Measurements from ENCODE around the gene PSME4.

The PSME4 gene

DNA sequence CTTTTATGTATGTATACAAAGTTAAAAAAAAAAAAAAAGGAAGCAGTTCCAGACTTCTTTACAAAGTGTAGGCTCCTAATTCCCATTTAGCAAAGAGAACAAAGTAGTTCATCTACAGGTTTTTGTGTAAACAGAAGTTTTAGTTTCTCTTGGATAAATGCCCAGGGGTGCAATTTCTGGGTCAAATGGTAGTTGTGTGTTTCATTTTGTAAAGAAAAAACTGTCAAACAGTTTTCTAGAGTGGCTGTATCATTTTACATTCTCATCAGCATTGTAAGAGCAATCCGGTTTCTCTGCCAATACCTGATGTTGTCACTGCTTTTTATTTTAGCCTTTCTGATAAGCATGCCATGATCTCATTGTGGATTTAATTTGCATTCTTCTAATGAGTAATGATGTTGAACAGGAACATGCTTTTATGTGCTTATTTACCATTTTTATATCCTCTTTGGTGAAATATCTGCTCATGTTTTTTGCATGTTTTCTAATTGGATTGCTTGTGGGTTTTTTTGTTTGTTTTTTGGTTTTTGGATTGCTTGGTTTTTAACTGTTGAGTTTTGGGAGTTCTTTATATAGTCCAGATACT is 16.6 kb upstream of the PSME4 start:
- ChIA-PET POLR2A (no interaction called here), CTCF (no interaction called here)
- DNase-seq (ENCODE audit: extremely low spot score): no peak
- no peak for TF ChIP-seq SP1 (IDR thresholded peaks at IDR 0.05)
- no peak for TF ChIP-seq HDGF (IDR thresholded peaks at IDR 0.05; ENCODE audit: borderline replicate concordance)
- no peak for TF ChIP-seq TARDBP (IDR thresholded peaks at IDR 0.05)
- no peak for TF ChIP-seq BHLHE40 (IDR thresholded peaks at IDR 0.05; ENCODE audit: borderline replicate concordance)
- no peak for TF ChIP-seq FOXA1 (IDR thresholded peaks at IDR 0.05)
- TF ChIP-seq FOXM1 (IDR thresholded peaks at IDR 0.05; ENCODE audit: borderline replicate concordance): no peak
- no peak for TF ChIP-seq NFRKB (IDR thresholded peaks at IDR 0.05)
- no peak for TF ChIP-seq SUZ12 (IDR thresholded peaks at IDR 0.05)
- TF ChIP-seq ZNF384 (IDR thresholded peaks at IDR 0.05): no peak
- no peak for TF ChIP-seq FOXK2 (IDR thresholded peaks at IDR 0.05)
- no peak for TF ChIP-seq ARNT (IDR thresholded peaks at IDR 0.05)
- no peak for TF ChIP-seq CTBP1 (IDR thresholded peaks at IDR 0.05; ENCODE audit: borderline replicate concordance)
- TF ChIP-seq LEF1 (IDR thresholded peaks at IDR 0.05; ENCODE audit: borderline replicate concordance): no peak
- TF ChIP-seq, protein P1, sequence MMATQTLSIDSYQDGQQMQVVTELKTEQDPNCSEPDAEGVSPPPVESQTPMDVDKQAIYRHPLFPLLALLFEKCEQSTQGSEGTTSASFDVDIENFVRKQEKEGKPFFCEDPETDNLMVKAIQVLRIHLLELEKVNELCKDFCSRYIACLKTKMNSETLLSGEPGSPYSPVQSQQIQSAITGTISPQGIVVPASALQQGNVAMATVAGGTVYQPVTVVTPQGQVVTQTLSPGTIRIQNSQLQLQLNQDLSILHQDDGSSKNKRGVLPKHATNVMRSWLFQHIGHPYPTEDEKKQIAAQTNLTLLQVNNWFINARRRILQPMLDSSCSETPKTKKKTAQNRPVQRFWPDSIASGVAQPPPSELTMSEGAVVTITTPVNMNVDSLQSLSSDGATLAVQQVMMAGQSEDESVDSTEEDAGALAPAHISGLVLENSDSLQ (IDR thresholded peaks at IDR 0.05): no peak
- no peak for TF ChIP-seq ELF4 (IDR thresholded peaks at IDR 0.05)
- no peak for TF ChIP-seq L3MBTL2 (conservative IDR thresholded peaks at IDR 0.05)

DNA sequence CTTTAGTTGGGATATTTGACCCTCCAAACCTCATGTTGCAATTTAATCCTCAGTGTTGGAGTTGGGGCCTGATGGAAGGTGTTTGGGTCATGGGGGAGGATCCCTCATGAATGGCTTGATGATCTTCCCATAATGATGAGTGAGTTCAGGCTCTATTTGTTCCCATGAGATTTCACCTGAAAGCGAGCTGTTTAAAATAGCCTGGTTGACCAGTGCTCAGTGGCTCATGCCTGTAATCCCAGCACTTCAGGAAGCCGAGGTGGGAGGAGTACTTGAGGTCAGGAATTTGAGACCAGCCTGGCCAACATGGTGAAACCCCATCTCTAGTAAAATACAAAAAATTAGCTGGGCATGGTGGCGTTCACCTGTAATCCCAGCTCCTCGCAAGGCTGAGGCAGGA is 14.9 kb upstream of the PSME4 start:
- DNase-seq (ENCODE audit: extremely low spot score): no peak
- ChIA-PET CTCF (no interaction called here), POLR2A (interaction anchor here (1.5 kb wide), 1 partner anchor 15 kb away, joined by 5 read pairs; the partner anchor contains the start of gene PSME4)
- TF ChIP-seq NFRKB (IDR thresholded peaks at IDR 0.05) (no peak), FOXM1 (IDR thresholded peaks at IDR 0.05; ENCODE audit: borderline replicate concordance) (no peak), SP1 (IDR thresholded peaks at IDR 0.05) (no peak), TARDBP (IDR thresholded peaks at IDR 0.05) (no peak), FOXA1 (IDR thresholded peaks at IDR 0.05) (no peak), SUZ12 (IDR thresholded peaks at IDR 0.05) (no peak), L3MBTL2 (conservative IDR thresholded peaks at IDR 0.05) (no peak), CTBP1 (IDR thresholded peaks at IDR 0.05; ENCODE audit: borderline replicate concordance) (no peak), FOXK2 (IDR thresholded peaks at IDR 0.05) (no peak), LEF1 (IDR thresholded peaks at IDR 0.05; ENCODE audit: borderline replicate concordance) (no peak), HDGF (IDR thresholded peaks at IDR 0.05; ENCODE audit: borderline replicate concordance) (no peak), ZNF384 (IDR thresholded peaks at IDR 0.05) (no peak), ARNT (IDR thresholded peaks at IDR 0.05) (no peak), ELF4 (IDR thresholded peaks at IDR 0.05) (no peak), BHLHE40 (IDR thresholded peaks at IDR 0.05; ENCODE audit: borderline replicate concordance) (no peak)
- TF ChIP-seq, protein P1 (IDR thresholded peaks at IDR 0.05): no peak

DNA sequence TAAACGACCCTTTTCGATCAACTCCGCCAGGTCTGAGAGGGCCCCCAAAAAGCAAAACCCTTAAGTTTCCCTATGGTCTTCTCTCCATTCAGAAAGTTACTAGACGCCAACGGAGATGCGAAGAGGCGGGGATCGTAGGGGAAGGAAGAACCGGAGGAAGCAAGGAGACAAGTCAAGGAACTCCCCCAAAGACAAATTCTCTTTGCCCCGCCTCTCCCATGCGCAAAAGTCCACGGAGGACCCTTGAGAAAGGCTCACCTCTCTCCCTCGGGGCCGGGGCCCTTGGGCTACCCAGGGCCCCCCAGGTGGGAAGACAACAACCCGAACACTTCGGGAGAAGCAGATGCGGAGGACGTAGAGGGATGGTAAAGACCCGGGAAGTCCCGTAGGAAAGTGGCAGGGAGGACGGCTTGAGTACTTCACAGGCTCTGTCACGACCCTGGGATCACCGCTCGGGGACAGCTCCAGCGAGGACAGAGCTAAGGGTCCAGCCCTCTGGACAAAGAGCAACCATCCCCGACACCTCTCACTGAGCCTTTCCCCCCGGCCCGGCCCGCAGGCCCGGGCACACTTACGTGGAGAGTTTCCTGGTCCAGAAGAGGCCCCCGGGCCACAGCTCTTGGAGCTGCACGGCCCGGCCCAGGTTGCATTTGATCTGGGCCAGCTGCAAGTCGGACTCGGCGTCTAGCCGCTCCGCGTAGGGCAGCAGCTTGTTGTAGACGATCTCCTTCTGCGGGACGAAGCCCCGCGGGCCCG is 647 bp downstream of the PSME4 start:
- peak; percentile 32 for DNase-seq (ENCODE audit: extremely low spot score)
- ChIA-PET POLR2A (interaction anchor here (0.8 to 2.5 kb wide), 7 partner anchors 10 to 42 kb away, joined by 3 to 8 read pairs (median 5); no protein-coding TSS in a partner anchor), CTCF (interaction anchor here (0.6 to 1.1 kb wide), 3 partner anchors 20 to 853 kb away, joined by 3 to 6 read pairs (median 4); no protein-coding TSS in a partner anchor)
- TF ChIP-seq L3MBTL2 (conservative IDR thresholded peaks at IDR 0.05) (no peak), LEF1 (IDR thresholded peaks at IDR 0.05; ENCODE audit: borderline replicate concordance) (no peak), ARNT (IDR thresholded peaks at IDR 0.05) (no peak), ELF4 (IDR thresholded peaks at IDR 0.05) (no peak), NFRKB (IDR thresholded peaks at IDR 0.05) (no peak), ZNF384 (IDR thresholded peaks at IDR 0.05) (no peak), SUZ12 (IDR thresholded peaks at IDR 0.05) (no peak), SP1 (IDR thresholded peaks at IDR 0.05) (no peak), FOXA1 (IDR thresholded peaks at IDR 0.05) (no peak), BHLHE40 (IDR thresholded peaks at IDR 0.05; ENCODE audit: borderline replicate concordance) (no peak)

DNA sequence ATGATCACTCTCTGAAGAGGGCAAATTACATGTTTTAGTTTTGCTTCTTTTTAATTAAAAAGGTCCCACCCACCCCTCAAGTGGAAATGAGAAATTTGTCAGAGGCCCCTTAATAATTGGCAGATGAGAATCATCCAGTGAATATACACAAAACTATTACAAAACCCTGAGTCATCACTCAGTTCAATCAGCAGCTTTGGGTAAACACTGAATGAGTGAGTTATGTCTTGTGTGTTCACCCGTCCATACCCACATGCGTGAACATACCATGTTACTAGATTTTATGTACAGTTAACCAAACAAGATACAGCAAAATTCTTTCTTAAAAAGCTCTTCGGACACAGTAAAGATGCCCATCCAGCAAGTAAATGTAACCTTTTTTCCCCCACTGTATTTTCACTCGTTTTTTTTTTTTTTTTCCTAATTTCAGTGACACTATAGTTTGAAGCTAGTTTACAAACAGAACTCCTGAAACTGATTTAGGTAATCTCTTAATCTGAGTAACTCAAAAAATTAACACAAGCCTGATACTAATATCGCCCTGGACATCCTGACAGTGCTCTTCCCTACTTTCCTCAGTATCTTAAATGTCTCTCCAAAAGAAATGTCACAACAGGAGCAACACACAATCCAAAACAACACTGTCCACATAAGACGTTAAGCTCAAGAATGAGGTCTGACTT is 1.4 kb downstream of the PSME4 start:
- POLR2A ChIA-PET: interaction anchor here (0.8 to 2.5 kb wide), 3 partner anchors 10 to 16 kb away, joined by 4 to 8 read pairs (median 5); no protein-coding TSS in a partner anchor
- TF ChIP-seq L3MBTL2 (conservative IDR thresholded peaks at IDR 0.05): no peak
- TF ChIP-seq TARDBP (IDR thresholded peaks at IDR 0.05): no peak
- peak; percentile 42 for TF ChIP-seq ZNF384 (IDR thresholded peaks at IDR 0.05)
- no peak for TF ChIP-seq CTBP1 (IDR thresholded peaks at IDR 0.05; ENCODE audit: borderline replicate concordance)
- TF ChIP-seq NFRKB (IDR thresholded peaks at IDR 0.05): no peak
- TF ChIP-seq SUZ12 (IDR thresholded peaks at IDR 0.05): no peak
- TF ChIP-seq ARNT (IDR thresholded peaks at IDR 0.05): no peak
- TF ChIP-seq, protein P1 (IDR thresholded peaks at IDR 0.05): peak; percentile 70
- no peak for TF ChIP-seq FOXA1 (IDR thresholded peaks at IDR 0.05)
- TF ChIP-seq FOXM1 (IDR thresholded peaks at IDR 0.05; ENCODE audit: borderline replicate concordance): no peak
- CTCF ChIA-PET: interaction anchor here (0.6 to 1.1 kb wide), 3 partner anchors 21 to 854 kb away, joined by 3 to 6 read pairs (median 4); no protein-coding TSS in a partner anchor
- DNase-seq (ENCODE audit: extremely low spot score): peak; percentile 20

DNA sequence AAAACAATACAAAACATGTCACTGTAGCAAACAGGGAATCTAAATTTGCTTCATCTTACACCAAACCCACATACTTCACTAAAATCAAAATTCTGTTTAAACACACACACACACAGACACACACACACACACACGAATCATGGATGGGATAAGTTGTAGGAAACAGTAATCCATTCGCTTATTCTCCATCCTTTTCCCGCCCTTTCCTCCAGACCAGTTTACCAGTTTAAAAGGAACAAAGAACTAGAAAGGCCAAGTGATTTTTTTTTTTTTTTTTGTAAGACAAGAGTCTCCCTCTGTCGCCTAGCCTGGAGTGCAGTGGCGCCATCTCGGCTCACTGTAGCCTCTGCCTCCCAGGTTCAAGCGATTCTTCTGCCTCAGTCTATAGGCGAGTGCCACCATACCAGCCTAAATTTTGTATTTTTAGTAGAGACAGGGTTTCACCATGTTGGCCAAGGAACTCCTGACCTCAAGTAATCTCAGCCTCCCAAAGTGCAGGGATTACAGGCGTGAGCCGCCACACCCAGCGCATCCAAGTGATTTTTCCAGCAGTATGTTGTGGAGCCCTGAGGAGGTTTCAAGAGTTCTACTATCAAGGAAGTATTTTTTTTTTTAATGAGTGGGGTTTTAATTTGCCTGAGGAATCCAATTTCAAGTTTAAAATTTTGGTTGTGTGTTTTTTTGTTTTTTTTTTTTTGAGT is 5.7 kb downstream of the PSME4 start:
- no peak for TF ChIP-seq BHLHE40 (IDR thresholded peaks at IDR 0.05; ENCODE audit: borderline replicate concordance)
- peak; percentile 30; the same call in 1 of the 2 replicates for TF ChIP-seq L3MBTL2 (conservative IDR thresholded peaks at IDR 0.05)
- ChIA-PET POLR2A (no interaction called here), CTCF (no interaction called here)
- DNase-seq (ENCODE audit: extremely low spot score): no peak
